ENCODE results near the gene SEC24D. TPM values are rescaled to one million over a fixed set of nuclear protein-coding genes. Genes with fewer than 3 reads are reported as not detected.
A peak's percentile ranks its signal among the peaks of the same experiment; 100 is the strongest.

SEC24D gene
- total RNA-seq, 1 experiment from 2014 or later = 35.8 TPM

DNA sequence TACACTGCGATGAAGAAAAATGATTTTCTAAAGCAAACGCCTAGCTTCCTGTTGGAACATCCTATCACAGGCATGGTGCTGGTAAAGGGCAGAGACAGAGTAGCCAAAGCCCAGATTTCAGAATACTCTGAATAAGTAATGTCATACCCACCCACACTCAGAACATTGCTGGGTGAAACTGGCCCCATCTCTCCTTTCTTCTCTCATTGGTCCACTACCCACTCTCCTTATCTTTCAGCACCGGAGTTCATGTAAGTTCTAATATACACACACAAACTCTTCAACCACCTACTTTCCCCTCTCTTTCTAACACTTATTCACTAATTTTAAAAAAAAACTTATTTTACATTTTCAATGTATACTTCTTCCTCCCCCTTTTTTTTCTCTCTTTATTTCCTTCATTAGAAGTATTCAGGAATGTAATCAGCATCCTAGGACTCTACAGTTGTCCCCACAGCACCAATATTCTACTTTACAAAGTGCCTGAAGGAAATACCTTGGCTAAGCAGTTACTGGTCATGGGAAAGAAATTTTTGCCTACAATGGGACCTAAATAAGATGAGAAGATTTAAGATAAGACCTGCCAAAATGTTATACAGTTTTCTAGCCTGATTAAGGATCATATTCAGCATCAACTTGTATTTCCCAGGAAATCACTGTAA is 63.0 kb downstream of the SEC24D start:
- Histone ChIP-seq H3K4me1 (ENCODE audit: insufficient read depth, low read length, poor library complexity, severe bottlenecking) (no peaks in the 10 kb centered on the region), H3K4me3 (ENCODE audit: low read depth, low read length, poor library complexity, severe bottlenecking) (no peak overlapping the region), H3K9me3 (ENCODE audit: low read depth, low read length, poor library complexity, severe bottlenecking) (no peaks in the 10 kb centered on the region), H3K27ac (ENCODE audit: low read depth, low read length, poor library complexity, severe bottlenecking) (no peak overlapping the region), H3K27me3 (replicated peaks; ENCODE audit: insufficient read depth, low read depth, low read length, poor library complexity) (no peaks in the 10 kb centered on the region), H3K36me3 (ENCODE audit: insufficient read depth, low read length, poor library complexity, severe bottlenecking) (no peaks in the 10 kb centered on the region)
- intact Hi-C loops (cut with micrococcal nuclease; ENCODE audit: unreplicated experiment) = loop anchor here (1.0 to 10.0 kb wide), 4 partner anchors 94 to 512 kb away; no protein-coding TSS in a partner anchor
- ChIA-PET POLR2A (ENCODE audit: low non-redundant PET) (no interaction called here), CTCF (no interaction called here)
- TF ChIP-seq, protein P1, sequence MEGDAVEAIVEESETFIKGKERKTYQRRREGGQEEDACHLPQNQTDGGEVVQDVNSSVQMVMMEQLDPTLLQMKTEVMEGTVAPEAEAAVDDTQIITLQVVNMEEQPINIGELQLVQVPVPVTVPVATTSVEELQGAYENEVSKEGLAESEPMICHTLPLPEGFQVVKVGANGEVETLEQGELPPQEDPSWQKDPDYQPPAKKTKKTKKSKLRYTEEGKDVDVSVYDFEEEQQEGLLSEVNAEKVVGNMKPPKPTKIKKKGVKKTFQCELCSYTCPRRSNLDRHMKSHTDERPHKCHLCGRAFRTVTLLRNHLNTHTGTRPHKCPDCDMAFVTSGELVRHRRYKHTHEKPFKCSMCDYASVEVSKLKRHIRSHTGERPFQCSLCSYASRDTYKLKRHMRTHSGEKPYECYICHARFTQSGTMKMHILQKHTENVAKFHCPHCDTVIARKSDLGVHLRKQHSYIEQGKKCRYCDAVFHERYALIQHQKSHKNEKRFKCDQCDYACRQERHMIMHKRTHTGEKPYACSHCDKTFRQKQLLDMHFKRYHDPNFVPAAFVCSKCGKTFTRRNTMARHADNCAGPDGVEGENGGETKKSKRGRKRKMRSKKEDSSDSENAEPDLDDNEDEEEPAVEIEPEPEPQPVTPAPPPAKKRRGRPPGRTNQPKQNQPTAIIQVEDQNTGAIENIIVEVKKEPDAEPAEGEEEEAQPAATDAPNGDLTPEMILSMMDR (conservative IDR thresholded peaks at IDR 0.05; ENCODE audit: low read depth, low read length) = no peak
- no peak for TF ChIP-seq EZH2 (IDR thresholded peaks at IDR 0.05; ENCODE audit: borderline replicate concordance, low read depth, low read length, poor library complexity, severe bottlenecking)
- DNase-seq (ENCODE audit: low spot score) = no peak
- BruUV-seq (replicated peaks) = no TSS peak

DNA sequence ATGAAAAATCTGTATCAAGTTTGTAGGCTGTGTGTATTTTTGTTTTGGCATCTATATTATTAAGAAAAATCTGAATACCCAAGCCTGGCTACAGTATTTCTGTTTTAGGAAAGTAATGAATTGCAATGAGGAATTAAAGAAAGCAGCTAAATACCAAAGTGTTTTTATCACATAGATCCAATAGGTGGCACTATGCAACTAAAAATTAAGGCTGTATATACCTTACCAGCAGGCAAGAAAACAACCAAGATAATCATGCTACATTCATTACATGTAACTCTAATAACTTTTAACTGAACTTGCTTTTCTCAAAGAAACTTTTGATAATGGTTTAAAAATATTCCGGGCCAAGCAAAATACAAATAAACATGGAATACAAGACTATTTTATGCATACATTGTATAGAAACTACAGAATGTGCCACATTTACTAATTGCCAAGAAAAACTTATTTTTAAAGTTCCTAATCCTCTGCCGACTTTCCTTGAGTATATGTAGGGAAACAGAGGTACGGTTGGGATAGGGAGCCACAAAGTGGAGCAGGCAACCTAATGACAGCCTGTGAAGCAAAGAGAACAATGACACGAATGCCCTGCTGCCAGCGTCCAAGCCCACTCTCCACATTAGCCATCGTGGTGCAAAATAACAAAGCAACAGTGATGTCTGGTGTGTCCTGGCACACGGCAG is 63.7 kb downstream of the SEC24D start:
- Histone ChIP-seq H3K4me1 (ENCODE audit: insufficient read depth, low read length, poor library complexity, severe bottlenecking) (no peaks in the 10 kb centered on the region), H3K9me3 (ENCODE audit: low read depth, low read length, poor library complexity, severe bottlenecking) (no peaks in the 10 kb centered on the region), H3K36me3 (ENCODE audit: insufficient read depth, low read length, poor library complexity, severe bottlenecking) (no peaks in the 10 kb centered on the region), H3K4me3 (ENCODE audit: low read depth, low read length, poor library complexity, severe bottlenecking) (no peak overlapping the region), H3K27me3 (replicated peaks; ENCODE audit: insufficient read depth, low read depth, low read length, poor library complexity) (no peaks in the 10 kb centered on the region), H3K27ac (ENCODE audit: low read depth, low read length, poor library complexity, severe bottlenecking) (no peak overlapping the region)
- peak; percentile 68 for DNase-seq (ENCODE audit: low spot score)
- no TSS peak for BruUV-seq (replicated peaks)
- CTCF ChIA-PET = interaction anchor here (0.8 to 1.0 kb wide), 3 partner anchors 112 to 119 kb away, joined by 3 to 4 read pairs (median 3); partner anchors contain the start of gene SYNPO2
- POLR2A ChIA-PET (ENCODE audit: low non-redundant PET) = no interaction called here
- intact Hi-C loops (cut with micrococcal nuclease; ENCODE audit: unreplicated experiment) = loop anchor here (1.0 to 10.0 kb wide), 4 partner anchors 95 to 513 kb away; no protein-coding TSS in a partner anchor
- TF ChIP-seq, protein P1 (conservative IDR thresholded peaks at IDR 0.05; ENCODE audit: low read depth, low read length) = peak; percentile 72
- no peak for TF ChIP-seq EZH2 (IDR thresholded peaks at IDR 0.05; ENCODE audit: borderline replicate concordance, low read depth, low read length, poor library complexity, severe bottlenecking)

DNA sequence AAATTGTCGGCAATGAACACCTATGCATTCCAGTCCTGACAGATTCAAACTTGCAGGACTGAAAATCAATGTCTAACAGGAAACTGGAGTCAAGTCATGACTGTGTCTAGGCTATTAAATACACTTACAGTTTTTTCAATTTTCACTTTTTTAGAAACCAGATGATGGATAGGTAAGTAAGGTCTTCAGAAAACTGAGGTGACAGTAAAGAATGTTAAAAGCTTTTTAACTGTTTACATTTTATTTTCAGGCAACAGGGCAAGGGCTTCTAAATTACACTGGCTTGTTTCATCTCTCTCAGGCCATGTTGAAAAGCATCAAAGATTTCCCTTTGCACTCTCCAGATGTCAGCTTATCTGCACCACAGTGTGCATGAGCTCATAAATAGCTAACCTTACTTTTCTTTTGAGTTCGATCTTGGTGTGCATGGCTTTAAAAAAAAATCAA is 65.2 kb downstream of the SEC24D start:
- BruUV-seq (replicated peaks) = no TSS peak
- peaks cover 6% of the 10 kb centered on the region for H3K4me1 ChIP-seq (ENCODE audit: insufficient read depth, low read length, poor library complexity, severe bottlenecking)
- TF ChIP-seq EZH2 (IDR thresholded peaks at IDR 0.05; ENCODE audit: borderline replicate concordance, low read depth, low read length, poor library complexity, severe bottlenecking) = no peak
- TF ChIP-seq, protein P1 (conservative IDR thresholded peaks at IDR 0.05; ENCODE audit: low read depth, low read length) = no peak
- peaks cover 11% of the 10 kb centered on the region for H3K36me3 ChIP-seq (ENCODE audit: insufficient read depth, low read length, poor library complexity, severe bottlenecking)
- H3K4me3 ChIP-seq (ENCODE audit: low read depth, low read length, poor library complexity, severe bottlenecking) = no peak overlapping the region
- CTCF ChIA-PET = interaction anchor here (0.7 kb wide), 1 partner anchor 34 kb away, joined by 5 read pairs; no protein-coding TSS in a partner anchor
- DNase-seq (ENCODE audit: low spot score) = no peak
- H3K27me3 ChIP-seq (replicated peaks; ENCODE audit: insufficient read depth, low read depth, low read length, poor library complexity) = no peaks in the 10 kb centered on the region
- intact Hi-C loops (cut with micrococcal nuclease; ENCODE audit: unreplicated experiment) = loop anchor here (5.0 to 10.0 kb wide), 2 partner anchors 97 to 514 kb away; no protein-coding TSS in a partner anchor
- H3K27ac ChIP-seq (ENCODE audit: low read depth, low read length, poor library complexity, severe bottlenecking) = no peak overlapping the region
- POLR2A ChIA-PET (ENCODE audit: low non-redundant PET) = no interaction called here
- H3K9me3 ChIP-seq (ENCODE audit: low read depth, low read length, poor library complexity, severe bottlenecking) = no peaks in the 10 kb centered on the region

All from A673 (cell line).